ENCODE data around the gene MRPS31.
"Not testable (repeated sequence)": the region's sequence is repeated elsewhere in the genome, so short reads cannot be mapped to it uniquely, and the experiment has no call there.

The MRPS31 gene

DNA sequence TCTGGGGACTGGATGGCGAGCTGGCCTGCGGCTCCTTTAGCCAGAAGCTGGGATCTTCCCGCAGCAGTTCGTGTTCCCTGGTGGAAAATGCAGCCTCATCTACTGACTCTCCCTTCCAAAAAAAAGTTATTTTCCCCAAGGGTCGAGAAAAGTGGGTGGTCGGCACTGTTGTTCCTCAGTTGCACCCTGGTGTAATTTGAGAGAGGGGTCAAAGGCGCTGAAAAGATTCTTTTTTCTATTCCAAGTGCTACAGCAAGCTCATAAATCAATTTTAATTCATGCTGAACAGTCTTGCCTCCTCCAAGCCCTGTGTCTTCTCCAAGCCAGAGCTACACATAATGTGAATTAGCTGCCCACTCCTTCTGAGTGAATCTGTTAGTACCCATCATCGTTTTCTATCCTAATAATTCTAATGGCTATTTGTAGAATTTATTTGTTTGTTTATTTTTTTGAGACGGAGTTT is 19.2 kb upstream of the MRPS31 start:
- no peaks in the 10 kb centered on the region for H4K20me1 ChIP-seq
- peak overlapping the region; percentile 84 for H3K9ac ChIP-seq
- H3K4me3 ChIP-seq, result peak overlapping the region; percentile 81
- no peaks in the 10 kb centered on the region for H3K27me3 ChIP-seq
- peaks cover 21% of the 10 kb centered on the region for H3K36me3 ChIP-seq
- peak overlapping the region; percentile 96 for H3K4me2 ChIP-seq
- TF ChIP-seq Cebpa-rat (IDR thresholded peaks at IDR 0.05), result no peak
- no peaks in the 10 kb centered on the region for H3K9me3 ChIP-seq
- peak overlapping the region; percentile 88 for H3K27ac ChIP-seq
- peaks cover 49% of the 10 kb centered on the region for H3K4me1 ChIP-seq

DNA sequence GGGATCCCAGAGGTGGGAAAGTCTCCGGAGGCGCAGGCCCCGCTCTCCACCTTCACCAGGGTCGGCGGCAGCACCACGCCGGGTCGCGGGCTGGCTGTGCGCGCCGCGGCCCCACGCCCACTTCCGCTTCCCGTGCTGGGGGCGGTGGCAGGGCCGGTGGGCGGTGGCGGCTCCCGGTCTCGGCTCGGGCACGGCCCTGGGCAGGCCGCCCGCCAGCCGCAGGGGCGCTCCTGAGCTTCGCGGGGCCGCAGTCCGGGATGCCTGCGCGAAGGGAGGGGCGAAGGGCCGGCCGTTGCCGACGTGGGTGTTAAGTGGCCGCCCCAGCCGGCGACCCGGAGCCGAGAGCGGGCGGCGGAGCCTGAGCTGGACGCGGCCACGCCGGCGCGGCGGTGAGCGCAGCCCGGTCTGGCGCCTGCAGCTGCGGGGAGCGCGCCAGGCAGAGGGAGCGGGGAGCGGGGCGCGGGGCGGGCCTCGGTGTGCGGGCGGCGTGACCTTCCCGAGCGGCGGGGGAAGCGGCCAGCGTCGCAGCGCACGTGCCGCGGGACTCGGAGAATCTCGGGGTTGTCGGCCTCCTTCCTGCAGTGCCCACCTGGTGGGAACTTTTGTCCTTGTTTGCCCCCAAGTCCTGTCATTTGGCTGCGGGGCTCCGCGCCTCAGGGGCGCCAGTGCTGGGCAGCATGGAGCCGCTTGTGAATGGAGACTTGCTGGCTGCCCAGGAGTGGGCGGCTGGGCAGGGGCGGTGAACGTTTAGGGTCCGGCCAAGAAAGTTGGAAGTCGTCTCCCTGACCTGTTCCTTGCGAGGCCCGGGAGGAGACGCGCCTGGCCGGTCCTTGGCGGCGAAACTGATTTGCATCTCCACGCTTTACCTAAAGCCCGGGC is 18.5 kb upstream of the MRPS31 start, which contains the start of gene SLC25A15:
Gene SLC25A15 (plus strand): TSS at position 337 of the 879 bp plus-strand sequence. CDS start 3,616 bp downstream, outside the sequence.
- no peak for TF ChIP-seq Cebpa-rat (IDR thresholded peaks at IDR 0.05)
- Histone ChIP-seq H3K27ac (peak within 1 kb of the TSS; percentile 88), H4K20me1 (no peaks in the 10 kb centered on the region), H3K9me3 (no peaks in the 10 kb centered on the region), H3K9ac (peak within 1 kb of the TSS; percentile 84), H3K36me3 (peaks cover 14% of the 10 kb centered on the region), H3K4me3 (peak within 1 kb of the TSS; percentile 81), H3K4me1 (peaks cover 49% of the 10 kb centered on the region), H3K4me2 (peak within 1 kb of the TSS; percentile 96), H3K27me3 (no peaks in the 10 kb centered on the region)

DNA sequence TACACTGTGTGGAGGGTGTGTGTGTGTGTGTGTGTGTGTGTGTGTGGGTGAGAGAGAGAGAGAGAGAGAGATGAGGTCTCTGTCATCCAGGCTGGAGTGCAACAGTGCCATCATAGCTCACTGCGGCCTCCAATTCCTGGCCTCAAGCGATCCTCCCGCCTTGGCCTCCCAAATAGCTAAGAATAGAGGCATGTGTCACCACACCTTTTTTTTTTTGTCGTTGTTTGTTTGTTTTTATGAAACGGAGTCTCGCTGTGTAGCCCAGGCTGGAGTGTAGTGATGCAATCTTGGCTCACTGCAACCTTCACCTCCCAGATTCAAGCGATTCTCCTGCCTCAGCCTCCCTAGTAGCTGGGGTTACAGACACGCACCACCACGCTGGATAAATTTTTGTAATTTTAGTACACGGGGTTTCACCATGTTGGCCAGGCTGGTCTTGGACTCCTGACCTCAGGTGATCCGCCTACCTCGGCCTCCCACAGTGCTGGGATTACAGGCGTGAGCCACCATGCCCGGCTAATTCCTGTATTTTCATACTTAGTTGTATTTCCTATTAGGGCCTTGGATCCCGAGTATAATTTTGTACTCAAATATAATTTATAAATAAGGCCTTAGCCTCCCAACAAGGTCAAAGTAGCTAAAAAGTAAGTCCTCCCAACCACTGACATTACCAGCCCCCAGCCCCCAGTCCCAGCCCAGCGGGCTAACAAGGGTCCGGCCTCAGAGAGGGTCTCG is 17.7 kb upstream of the MRPS31 start:
- peak overlapping the region; percentile 88 for H3K27ac ChIP-seq
- H3K9ac ChIP-seq, result peak overlapping the region; percentile 84
- peak overlapping the region; percentile 96 for H3K4me2 ChIP-seq
- not testable (repeated sequence) for H3K36me3 ChIP-seq, H3K27me3 ChIP-seq, H3K9me3 ChIP-seq, H4K20me1 ChIP-seq
- peak overlapping the region; percentile 81 for H3K4me3 ChIP-seq
- peaks cover 49% of the 10 kb centered on the region for H3K4me1 ChIP-seq

DNA sequence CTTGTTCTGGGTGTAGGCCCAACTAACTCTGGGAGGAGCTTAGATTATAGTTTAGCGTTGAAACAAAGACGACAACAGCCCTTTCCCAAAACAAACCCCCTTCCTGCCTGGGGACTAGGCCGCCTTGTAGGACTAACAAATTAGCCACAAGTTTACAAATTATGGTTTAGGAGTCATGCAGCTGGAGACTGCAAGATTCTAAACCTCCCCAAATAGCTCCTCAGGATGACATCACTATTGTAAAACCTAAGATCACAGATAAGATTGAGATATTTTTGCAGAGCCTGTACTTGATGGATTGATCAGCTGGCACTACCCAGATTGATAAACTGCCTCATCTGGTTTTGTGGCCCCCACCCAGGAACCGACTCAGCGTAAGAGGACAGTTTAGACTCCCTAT is 16.1 kb upstream of the MRPS31 start:
- peak overlapping the region; percentile 5; the same call in 1 of the 2 replicates for H3K4me2 ChIP-seq
- no peak for TF ChIP-seq Cebpa-rat (IDR thresholded peaks at IDR 0.05)
- no peaks in the 10 kb centered on the region for H3K27me3 ChIP-seq
- H3K9me3 ChIP-seq, result no peaks in the 10 kb centered on the region
- H3K27ac ChIP-seq, result no peak overlapping the region
- H3K9ac ChIP-seq, result no peak overlapping the region
- no peaks in the 10 kb centered on the region for H3K36me3 ChIP-seq
- H3K4me1 ChIP-seq, result peaks cover 38% of the 10 kb centered on the region
- H3K4me3 ChIP-seq, result no peak overlapping the region
- no peaks in the 10 kb centered on the region for H4K20me1 ChIP-seq

DNA sequence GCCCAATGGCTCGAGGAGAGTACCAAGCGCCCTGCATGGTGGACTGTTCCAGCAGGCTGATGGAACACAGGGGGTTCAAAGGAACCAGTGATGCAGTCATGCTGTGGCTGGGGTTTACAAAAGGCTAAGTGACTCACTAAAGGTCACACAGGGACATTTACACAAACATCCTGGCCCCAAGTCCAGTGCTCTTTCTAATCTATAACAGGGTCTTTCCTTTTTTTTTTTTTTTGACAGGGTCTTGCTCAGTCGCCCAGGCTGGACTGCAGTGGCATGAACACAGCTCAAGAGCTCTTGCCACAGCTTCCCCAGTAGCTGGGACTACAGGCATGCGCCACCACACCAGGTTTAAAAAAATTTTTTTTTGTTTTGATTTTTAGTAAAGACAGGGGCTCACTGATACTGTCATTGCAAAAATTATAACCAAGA is 15.6 kb upstream of the MRPS31 start:
- Histone ChIP-seq H4K20me1 (no peaks in the 10 kb centered on the region), H3K27ac (no peak overlapping the region), H3K4me1 (peaks cover 38% of the 10 kb centered on the region), H3K9ac (no peak overlapping the region), H3K27me3 (no peaks in the 10 kb centered on the region), H3K4me3 (no peak overlapping the region), H3K9me3 (no peaks in the 10 kb centered on the region), H3K4me2 (peak overlapping the region; percentile 5; the same call in 1 of the 2 replicates), H3K36me3 (no peaks in the 10 kb centered on the region)
- TF ChIP-seq Cebpa-rat (IDR thresholded peaks at IDR 0.05), result no peak

DNA sequence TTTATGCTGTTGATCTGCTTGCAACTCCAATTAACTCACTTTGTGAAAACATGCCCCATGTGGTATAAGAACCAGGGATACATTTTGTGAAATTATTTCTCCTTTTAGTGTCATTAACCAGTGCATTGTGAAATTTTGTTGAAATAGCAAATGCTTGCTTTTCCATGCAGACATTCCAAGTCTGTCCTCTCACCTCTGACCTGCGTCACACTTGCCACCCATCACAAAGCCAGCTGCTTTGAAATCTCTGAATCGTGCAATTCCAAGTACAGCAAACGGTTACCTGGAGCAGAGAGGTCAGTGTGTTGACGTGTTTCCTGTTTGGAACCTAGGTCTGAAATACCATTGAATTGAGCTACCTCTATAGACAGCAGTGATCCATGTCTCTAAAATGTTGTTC is 13.6 kb upstream of the MRPS31 start:
- TF ChIP-seq Cebpa-rat (IDR thresholded peaks at IDR 0.05), result no peak
- Histone ChIP-seq H3K4me3 (no peak overlapping the region), H3K9ac (no peak overlapping the region), H3K9me3 (no peaks in the 10 kb centered on the region), H3K4me1 (peaks cover 40% of the 10 kb centered on the region), H3K27ac (no peak overlapping the region), H4K20me1 (no peaks in the 10 kb centered on the region), H3K27me3 (no peaks in the 10 kb centered on the region), H3K4me2 (no peak overlapping the region), H3K36me3 (no peaks in the 10 kb centered on the region)

DNA sequence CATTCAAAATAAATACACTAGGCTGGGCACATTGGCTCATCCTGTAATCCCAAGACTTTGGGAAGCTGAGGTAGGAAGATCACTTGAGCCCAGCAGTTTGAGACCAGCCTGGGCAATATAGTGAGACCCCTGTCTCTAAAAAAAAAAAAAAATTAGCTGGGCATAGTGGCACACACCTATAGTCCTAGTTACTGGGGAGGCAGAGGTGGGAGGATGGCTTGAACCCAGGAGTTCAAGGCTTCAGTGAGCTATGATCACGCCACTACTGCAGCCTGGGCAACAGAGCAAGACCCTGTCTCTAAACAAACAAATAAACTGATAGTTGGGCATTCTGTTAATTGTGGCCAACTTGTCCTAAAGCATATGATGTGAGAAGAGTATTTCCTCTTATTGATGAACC is 12.0 kb upstream of the MRPS31 start:
- not testable (repeated sequence) for H3K27me3 ChIP-seq, H3K9me3 ChIP-seq, H4K20me1 ChIP-seq, H3K9ac ChIP-seq, H3K27ac ChIP-seq, H3K4me3 ChIP-seq, H3K36me3 ChIP-seq, H3K4me2 ChIP-seq
- H3K4me1 ChIP-seq, result peaks cover 34% of the 10 kb centered on the region

DNA sequence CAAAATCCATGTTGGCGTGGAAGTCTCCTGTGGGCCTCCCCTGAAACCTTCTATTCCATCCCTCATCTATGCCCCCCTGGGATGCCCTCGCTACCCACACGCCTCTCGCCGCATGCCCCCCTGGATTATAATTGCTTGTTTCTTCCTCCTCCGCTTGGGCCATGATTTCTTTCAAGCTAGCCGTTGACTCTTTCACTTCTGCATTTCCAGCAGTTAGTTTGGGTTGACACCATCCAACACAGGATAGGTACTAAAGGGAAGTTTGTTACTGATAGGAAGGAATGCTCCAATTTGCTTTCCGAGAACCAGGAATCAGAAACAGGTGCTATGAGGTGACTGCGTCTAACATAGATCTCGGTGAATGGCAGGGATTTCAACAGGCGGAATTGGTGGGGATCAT is 10.7 kb upstream of the MRPS31 start:
- no peaks in the 10 kb centered on the region for H3K9me3 ChIP-seq
- no peaks in the 10 kb centered on the region for H3K36me3 ChIP-seq
- H3K9ac ChIP-seq, result no peak overlapping the region
- H3K4me2 ChIP-seq, result peak overlapping the region; percentile 52
- no peak overlapping the region for H3K4me3 ChIP-seq
- H4K20me1 ChIP-seq, result no peaks in the 10 kb centered on the region
- H3K27me3 ChIP-seq, result no peaks in the 10 kb centered on the region
- TF ChIP-seq Cebpa-rat (IDR thresholded peaks at IDR 0.05), result no peak
- H3K4me1 ChIP-seq, result peaks cover 36% of the 10 kb centered on the region
- H3K27ac ChIP-seq, result no peak overlapping the region

DNA sequence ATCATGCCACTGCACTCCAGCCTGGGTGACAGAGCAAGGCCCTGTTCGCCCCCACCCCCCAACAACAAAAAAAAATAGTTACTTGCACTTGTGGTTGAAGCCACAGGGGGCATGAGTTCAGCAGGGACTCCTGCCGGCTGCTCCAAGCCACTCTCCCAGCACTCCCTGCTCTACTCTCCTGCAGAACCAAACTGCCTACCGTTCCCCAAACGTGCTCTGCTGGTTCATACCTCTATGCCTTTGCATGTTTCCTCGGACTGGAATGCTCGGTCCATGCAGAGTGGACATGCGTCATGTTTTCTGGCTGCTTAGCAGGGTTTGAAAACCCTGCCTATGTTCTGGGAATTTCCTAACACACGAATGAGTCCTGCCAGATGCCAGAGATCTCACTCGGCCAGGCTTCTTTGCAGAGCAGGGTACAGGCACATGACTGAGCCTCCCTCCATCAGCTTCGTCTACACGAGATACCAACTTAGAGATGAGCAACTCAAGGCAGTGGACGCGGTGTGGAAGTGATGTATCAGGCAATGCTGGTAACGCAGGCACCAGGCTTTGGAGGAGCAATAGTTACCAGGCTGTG is 9.9 kb upstream of the MRPS31 start:
- Histone ChIP-seq H3K4me1 (peaks cover 37% of the 10 kb centered on the region), H3K9me3 (no peaks in the 10 kb centered on the region)

More for the DNA sequence above, 9.9 kb upstream of the MRPS31 start:
- no peaks in the 10 kb centered on the region for H3K27me3 ChIP-seq
- no peak overlapping the region for H3K4me3 ChIP-seq
- TF ChIP-seq Cebpa-rat (IDR thresholded peaks at IDR 0.05), result no peak
- H3K4me2 ChIP-seq, result peak overlapping the region; percentile 52
- no peaks in the 10 kb centered on the region for H4K20me1 ChIP-seq
- H3K36me3 ChIP-seq, result no peaks in the 10 kb centered on the region
- no peak overlapping the region for H3K27ac ChIP-seq
- no peak overlapping the region for H3K9ac ChIP-seq
